ENCODE data around the gene PUSL1.
A peak's percentile ranks its signal among the peaks of the same experiment; 100 is the strongest.

Gene PUSL1

DNA sequence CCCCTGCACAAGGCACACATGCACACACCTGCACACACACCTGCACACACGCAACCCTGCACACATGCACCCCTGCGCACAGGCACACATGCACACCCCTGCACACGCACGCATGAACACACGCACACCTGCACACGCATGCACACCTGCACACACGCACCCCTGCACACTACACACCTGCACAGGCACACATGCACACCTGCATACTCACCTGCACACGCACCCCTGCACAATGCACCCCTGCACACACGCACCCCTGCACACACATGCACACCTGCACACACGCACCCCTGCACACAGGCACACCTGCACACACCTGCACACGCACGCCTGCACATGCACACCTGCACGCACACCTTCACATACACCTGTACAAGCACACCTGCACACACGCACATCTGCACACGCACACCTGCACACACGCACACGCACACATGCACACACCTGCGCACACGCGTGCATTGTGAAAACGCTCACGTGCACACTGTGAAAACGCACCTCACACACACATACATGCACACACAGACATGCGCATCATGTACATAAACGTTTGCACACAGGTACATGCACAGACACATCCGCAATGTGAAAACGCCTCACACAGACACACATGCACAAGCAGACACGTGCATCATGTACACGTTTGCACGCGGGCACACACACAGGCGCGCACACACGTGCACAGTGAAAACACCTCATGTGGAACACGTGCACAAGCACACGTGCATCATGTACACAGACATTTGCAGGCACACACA is 32.6 kb downstream of the PUSL1 start:
- no peak for DNase-seq (ENCODE audit: low read depth)

DNA sequence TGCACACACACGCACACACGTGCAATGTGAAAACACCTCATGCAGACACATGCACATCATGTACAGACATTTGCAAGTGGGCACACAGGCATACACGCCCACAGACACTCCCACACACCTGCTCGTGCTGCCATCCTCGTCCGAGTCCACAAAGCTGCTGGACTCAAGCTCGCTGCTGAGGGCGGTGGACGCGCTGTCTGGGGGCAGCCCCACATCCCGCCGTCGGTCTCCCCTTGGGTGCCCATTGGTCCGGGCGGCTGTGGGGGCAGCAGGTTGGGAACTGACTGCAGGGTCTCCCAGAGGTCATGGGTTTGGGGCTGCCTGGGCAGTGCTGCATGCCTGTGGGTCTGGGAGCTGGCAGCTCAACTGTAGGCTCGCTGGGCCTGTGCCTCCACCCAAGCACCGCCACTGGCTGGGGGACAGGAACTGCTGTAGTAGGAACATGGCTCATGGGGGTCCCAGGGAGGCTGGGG is 33.2 kb downstream of the PUSL1 start:
- DNase-seq (ENCODE audit: low read depth): no peak

DNA sequence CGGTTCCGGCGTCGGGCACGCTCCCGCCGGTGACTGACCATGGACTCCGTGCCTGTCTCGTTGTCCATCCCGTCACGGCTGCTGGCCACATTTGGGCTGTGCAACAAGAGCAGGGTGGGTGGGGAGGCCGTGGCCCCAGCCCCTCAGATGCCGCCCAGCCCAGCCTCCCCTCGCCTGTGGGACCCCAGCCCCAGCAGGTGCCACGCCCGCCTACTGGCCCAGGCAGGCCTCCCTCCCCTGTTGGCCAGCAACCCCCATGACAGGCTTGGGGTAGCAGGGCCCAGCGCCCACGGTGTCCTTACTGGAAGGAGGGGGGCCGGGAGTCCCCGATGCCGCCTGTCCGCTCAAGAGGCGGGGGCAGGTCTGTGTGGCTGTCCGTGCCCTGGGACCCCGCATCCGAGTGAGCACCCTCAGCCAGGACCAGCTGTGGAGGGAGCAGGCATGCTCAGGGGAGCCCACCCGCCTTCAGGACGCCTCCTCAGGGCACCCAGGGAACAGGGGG is 33.7 kb downstream of the PUSL1 start:
- no peak for DNase-seq (ENCODE audit: low read depth)

DNA sequence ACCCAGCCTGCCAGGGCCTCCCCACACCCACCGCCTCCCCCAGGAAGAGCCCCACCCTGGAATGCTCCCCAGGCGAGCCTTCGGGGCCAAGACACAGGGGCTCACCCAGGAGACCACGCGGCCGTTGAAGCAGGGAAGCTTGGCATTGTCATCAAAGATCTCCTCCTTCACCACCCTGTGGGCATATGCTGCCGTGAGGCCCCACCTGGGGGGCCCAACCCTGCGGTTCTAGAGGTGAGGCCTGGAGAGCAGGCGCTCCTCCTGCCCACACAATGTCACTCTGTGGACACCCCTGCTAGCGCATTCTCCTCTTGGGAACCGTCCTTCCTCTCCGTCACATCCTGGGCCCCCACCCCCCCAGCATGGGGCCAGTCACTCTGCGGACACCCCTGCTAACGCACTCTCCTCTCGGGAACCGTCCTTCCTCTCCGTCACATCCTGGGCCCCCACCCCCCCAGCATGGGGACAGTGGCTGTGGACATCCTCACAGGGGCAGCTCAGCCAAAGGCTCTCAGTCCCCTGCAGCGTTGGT is 34.3 kb downstream of the PUSL1 start:
- no peak for DNase-seq (ENCODE audit: low read depth)

DNA sequence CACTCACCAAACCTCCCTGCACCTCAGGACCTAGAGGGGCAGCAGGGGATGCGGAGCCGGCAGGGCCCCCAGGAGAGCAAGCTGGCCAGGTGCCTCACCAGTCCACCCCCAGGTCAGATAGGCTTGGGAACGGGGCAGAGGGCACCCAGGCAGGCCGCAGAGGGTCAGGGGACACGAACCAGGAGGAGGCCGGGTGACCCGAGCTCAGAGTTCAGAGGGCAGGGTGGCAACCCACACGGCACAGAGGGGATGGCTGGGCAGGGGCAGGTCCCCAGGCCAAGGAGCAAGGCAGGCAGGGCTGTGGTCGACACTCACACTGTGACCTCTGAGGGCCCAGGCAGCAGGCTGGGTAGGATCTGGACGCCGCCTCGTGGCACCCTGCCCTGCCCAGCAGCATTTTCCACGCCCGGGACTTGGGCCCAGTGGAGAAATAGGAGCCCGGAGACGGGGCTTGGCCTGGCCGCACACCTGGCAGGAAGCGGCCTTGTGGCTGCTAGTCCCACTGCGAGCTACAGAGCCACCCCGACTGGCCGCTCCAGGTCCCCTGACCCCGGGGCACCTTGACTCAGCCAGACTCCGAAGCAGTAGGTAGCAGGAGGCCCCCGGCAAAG is 35.5 kb downstream of the PUSL1 start:
- DNase-seq (ENCODE audit: low read depth): no peak

DNA sequence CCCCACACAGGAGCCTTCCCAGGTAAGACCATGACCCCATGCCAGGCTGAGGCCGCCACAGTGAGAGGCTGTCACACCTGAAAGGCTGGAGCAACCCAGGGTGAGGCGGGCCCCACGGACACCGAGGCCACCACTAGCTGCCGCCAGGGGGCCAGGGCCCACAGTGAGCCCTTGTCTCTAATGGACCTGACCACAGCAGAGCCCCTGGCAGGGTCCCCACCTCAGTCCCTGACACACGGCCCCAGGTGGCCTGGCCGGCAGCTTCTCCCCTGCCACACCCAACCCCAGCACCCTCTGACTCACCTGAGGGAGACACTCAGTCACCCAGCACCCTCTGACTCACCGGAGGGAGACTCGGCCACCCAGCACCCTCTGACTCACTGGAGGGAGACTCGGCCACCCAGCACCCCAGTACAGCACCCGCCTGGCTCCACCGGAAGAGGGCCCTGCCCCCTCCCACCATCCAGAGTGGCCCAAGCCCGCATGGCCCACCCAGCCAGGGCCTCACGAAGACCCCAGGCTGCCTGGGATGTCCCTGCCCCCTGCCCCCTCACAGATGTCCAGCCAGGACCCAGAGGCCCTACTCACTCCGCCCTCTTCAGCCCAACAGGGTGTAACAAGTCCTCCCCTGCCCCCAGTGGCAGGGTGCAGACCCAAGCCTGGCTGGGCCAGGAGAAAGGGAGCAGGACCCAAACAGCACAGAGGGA is 36.4 kb downstream of the PUSL1 start:
- peak; percentile 78 for DNase-seq (ENCODE audit: low read depth)

DNA sequence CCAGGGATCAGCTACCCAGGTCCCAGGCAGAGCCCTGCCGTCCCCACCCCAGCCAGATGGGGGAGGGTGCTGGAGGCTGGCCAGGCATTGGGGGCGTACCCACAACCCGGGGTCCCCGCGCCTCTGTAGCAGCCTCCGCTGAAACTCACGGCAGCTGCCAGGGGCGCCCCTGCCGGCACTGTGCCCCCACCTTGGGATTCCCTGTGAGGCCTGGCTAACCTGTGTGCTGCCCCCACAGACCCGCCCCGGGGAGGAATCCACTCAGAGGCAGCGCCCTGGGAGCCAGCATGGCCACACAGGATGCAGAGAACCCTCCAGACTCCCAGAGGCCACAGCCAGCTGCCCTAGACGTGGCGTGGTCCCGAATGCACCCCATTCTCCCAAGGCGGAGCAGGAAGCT is 37.0 kb downstream of the PUSL1 start:
- DNase-seq (ENCODE audit: low read depth): no peak

DNA sequence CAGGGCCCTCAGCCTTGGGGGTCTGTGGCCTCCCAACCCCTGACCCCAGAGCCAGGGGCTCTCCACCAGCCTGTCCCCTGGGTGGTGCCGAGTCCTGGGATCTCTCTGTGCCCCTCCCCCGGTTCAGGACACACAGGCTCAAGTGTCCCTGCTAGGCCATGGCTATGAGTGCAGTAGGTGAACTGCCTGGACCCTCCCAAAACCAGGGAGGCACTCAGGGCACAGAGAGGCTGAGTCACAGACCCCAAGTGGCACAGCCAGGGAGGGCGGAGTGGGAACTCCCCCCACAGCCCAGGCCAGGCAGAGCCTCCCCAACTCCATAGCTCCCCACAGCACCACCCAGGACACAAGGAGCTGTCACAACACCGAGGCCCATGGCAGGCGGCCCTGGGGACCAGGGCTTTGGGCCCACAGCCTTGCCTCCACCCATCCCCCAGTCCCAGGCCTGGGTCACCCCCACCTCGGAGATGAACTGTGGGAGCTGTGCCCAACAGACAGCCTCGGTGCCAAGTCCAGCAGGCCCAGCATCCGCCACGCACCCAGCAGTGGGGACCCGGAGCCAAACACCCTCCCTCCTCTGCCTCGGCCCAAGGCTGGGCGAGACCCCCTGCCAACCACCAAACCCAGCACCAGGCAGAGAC is 37.6 kb downstream of the PUSL1 start:
- DNase-seq (ENCODE audit: low read depth): no peak

DNA sequence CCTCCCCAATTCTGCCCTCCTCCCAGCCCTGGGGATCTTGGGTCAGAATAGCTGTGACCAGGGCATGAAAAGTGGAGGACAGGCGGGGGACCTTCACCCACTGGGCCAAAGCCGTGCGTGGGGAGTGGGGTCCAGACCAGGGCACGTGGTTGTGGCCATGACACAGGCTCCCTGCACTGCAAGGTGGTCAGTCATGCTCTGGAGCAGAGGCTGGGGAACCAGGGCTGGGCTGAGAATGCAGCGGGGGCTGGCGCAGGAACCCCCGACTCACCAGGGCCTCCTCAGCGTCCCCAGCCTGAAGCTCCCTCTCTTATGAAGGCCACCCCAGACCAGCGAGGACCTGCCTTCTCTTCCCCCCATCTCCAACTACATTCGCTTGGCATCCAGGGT is 38.1 kb downstream of the PUSL1 start:
- no peak for DNase-seq (ENCODE audit: low read depth)

DNA sequence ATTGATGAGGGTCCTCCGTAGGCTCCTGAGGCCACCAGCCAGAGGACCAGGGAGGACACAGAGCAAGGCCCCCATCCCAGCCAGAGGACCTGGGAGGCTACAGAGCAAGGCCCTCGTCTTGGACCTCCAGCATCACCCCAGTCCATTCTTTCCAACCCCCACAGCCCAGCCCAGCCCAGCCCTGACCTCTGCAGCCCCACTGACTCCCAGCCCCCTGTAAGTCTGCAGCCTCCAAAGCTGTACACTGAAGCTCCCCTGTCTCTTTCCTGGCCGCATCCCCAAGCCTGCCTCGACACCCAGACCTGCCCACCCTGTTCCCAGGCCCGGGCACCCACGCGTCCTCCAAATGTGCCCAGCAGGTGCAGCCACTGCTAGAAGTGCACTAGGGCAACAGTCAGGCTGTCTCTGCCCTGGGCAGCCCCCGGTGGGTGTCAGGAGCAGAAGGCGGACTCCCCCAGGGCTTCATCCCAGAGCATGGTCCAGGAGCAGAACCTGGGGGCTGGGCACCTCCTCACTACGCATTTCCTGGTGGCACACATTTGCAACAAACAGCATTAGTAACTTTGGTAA is 38.7 kb downstream of the PUSL1 start:
- DNase-seq (ENCODE audit: low read depth): no peak

DNA sequence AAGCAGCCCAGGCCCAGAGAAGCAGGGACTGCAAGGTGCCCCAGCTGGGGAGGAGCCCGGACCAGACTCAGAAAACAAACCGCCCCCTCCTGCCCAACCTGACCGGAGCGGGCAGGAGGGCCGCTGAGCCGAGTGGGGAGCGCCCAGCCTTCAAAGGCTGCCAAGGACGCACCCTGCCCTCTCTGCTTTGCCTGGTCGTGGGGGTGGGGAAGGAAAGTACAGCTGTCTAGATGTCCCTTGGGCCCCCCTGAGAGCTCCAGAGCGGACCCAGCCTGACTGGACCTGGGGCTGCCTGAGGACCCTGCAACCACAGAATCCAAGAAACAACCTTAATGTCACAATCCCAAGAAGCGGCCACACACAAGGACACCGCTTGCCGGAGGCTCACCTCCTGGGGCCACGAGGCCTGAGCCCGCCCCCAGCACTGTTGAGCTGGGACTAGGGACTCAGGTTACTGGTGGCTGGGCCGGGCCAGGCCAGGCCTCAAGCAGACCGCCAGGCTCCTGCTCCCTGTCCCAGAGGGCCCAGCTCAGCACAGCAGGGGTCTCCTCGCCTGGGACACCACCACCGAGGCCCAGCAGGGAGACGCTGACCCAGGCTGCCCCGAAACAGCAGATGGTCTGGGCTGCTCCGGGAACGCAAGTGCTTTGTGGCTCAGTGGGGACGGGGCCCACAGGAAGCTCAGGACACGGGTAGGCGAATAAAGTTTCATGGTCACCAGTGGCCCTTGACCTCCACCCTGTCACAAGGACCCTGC is 39.4 kb downstream of the PUSL1 start:
- no peak for DNase-seq (ENCODE audit: low read depth)

DNA sequence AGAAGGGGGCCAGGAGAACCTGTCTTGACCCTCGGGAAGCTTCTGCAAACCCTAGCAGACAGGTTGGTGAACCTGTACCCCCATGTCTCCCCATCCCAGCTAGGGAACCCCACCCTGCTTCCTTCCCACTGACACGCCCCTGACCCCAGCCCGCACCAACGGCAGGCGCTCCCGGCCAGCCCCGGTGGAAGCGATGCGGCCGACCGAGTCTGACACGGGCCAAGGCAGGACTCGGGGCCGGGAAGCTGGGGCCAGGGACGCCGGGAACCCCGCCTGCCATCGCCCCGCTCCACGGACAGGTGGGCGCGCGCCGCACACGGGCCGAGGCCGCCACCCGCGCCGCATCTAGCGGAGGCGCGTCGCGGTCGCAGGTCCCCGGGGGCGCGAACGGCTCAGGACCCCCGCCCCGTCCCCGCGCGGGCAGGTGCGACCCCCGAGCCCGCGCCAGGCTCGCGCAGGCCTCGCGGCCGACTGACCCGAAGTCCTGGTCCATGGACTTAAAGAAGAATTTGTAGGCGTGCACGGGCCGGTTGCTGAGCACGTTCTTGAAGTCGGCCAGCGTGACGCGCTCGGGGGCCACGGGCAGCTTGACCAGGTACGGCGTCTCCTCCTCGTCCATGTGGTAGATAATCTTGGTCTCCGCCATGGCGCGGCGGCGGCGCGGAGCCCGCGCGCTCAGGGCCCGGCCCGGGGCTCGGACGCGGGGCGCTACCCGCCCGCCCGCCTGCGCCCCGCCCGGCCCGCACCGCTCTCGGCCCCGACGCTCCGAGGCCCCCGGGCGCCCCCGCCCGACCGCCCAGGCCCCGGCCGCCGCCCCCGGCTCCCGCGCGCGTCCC is 40.2 kb downstream of the PUSL1 start:
- peak; percentile 45 for DNase-seq (ENCODE audit: low read depth)

DNA sequence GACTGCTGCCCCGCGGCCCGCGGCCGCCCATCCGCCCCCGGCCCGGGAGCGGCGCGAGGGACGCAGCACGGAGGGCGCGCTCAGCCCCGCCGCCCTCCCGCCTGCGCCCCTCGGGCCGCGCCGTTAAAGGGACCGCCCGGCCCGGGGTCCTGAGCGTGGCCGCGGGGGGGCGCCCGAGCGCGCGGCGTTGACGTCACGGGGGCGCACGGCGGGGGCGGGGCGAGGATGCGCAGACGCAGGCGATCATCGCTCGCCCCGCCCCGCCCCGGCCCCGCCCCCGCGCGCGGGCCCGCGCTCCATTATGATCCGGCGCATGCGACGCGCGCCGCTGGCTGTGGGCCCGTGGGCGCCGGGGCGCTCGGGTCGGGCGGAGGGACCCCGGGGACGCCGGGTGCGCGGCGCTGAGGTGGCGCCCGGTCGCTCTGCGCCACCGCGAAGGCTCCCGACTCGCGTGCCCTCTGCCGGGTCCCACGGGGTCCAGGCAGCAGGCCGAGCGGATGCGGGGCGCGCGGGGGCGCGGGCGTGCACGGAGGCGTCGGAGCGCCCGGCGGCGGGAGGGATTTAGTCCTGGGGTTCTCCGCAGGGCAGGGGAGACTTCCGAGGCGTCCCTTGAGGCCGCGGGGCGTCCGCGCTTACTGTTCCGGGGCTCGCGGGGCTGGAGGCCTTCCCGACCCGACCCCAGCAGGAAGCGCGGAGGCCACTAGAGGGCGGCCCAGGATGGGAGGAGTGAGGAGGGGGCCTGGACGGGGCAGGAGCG is 41.0 kb downstream of the PUSL1 start, which contains the start of gene DVL1:
TSS of gene DVL1 (minus strand) at position 163 of the 757 bp plus-strand sequence. CDS start 353 bp downstream, outside the sequence.
- peak; percentile 63 for DNase-seq (ENCODE audit: low read depth)

DNA sequence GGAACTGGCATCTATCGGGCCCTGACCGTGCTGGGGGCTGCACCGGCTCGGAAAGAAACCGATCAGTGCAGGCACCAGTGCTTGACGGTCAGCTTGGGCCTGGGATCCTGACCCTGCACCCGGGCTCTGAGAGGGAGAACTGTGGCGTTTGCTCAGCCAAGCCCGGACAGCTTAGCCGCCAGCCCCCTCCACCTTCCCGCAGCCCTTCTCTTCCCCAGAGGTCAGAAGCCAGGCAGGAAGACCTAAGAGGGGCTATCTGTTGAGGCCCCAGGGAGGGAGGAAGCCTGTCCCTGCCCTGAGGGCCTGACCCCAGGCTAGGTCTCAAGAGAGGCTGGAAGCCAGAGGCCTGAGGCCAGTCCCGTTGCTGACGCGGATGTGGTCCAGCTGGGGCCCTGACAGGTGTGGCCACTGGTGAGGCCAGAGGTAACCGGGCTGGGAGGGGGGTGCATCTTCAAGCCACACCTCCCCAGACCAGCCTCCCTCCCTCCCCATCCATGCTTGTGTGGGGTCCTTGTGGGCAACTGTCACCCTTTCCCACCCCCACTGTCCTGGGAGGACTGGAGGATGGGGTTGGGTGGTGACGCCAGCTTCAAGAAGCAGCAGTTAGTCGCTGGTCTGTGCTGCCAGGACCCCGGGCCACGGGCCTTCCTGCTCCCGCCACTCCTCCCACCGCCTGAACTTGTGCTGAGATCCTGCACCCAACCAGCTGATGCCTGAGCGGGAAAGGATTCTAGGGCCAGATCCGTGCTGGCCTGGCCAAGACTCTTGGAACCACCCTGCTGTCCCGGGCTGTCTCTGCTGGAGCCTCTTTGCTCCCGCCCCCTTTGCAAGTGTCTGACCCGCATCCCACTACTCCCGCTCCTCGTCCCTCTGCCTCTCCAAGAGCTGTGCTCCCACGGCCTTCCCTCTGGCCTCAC is 43.4 kb downstream of the PUSL1 start:
- peak; percentile 30 for DNase-seq (ENCODE audit: low read depth)

DNA sequence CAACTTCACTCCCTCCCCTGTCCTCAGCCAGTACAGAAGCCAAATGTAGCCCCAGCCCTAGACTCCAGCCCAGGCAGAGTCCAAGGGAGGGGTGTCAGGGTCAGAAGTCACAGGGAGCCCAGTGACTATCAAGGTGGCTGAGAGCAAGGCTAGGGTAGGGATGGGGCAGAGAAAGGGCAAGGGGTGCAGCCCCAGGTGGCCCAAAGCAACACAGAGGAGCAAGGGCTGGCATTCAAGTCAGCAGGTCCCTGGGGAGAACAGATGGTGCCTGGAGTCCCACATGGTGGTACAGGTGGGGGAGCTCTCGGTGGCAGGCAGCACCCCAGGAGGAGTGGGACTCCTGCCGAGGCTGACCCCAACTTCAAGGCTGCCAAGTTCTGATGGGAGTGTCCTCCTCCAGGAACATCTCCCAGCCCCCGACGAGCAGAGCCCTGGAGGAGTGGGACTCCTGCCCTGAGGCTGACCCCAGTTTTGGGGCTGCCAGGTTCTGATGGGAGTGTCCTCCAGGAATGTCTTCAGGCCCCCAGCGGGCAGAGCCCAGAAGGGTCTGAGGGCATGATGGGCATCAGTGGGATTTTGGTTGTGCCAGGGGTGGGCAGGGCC is 44.5 kb downstream of the PUSL1 start:
- DNase-seq (ENCODE audit: low read depth): no peak

DNA sequence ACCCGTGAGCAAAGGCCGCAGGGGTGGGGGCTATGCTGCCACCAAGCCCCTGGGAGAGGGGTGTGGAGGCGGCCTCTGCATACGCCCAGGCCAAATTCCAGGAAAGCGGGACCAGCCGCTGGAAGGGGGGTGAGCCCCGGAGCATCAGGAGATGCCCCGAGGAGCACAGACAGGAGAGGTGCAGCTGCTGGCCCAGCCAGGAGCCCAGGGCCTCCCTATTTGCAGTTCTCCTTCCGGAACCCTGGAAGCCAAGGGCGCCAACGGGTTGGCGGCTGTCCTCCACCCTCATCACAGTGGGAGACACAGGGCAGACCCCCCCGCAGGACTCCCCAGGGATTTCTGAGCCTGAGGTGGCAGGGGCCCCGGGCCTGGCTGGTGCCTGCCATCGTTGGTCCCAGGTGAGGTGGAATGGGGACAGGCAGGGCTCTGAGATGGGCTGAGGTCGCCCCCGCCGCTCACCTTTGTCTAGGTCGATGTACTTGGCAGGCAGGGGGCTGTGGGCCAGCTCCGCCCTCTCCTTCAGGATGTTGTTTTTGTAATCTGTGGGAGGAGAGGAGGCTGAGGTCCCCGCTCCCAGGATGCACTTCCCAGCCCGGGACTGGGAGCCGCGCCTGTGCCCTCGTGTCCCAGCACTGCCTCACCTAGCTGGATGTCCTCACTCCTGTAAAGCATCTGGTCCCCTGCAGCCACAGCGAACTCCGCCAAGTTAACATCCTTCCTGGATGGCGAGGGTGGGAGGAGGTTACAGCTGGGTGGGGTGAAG is 45.2 kb downstream of the PUSL1 start:
- DNase-seq (ENCODE audit: low read depth): no peak
